Activated CD8-positive, alpha-beta memory T cell treated with anti-CD3 and anti-CD28 coated beads, Interleukin-2, amount 50 U/mL, for 24 hours (primary cell): ENCODE results near the gene TSPAN12.

ENCODE experiments used
- DNase-seq: peaks from one replicate; pipeline ENCODE4 v3.0.0-alpha.2; 2020; ENCODE audit errors: extremely low read depth

Gene TSPAN12

GRCh38 chr7:120843109-120843508, 14.8 kb downstream of the TSPAN12 start:
- no peak for DNase-seq

- DNase-seq = no peak
Measured at GRCh38 chr7:120842121-120842621, 15.8 kb downstream of the TSPAN12 start.

- no peak for DNase-seq
Measured at GRCh38 chr7:120841608-120842007, 16.3 kb downstream of the TSPAN12 start.

DNA sequence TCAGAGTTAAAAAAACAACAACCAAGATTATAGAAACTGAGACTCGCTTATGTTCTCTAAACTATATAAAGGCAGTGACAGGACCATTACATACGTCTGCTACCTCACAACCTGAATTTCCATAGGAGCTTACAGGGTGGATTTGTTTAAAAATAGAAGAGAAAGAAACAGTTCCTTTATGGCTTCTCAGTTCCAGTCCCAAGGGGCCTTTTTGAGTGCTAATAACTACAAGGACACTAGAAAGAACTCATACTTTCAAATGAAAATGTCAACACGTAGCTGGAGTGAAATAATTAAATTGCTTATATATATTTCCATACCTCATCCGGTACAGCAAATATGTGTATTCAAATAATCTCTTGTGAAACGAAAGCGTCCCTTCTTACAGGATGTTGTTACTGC, 19.7 kb downstream of the TSPAN12 start:
- DNase-seq = no peak

GRCh38 chr7:120837599-120837998, 20.3 kb downstream of the TSPAN12 start:
- DNase-seq = no peak

DNA sequence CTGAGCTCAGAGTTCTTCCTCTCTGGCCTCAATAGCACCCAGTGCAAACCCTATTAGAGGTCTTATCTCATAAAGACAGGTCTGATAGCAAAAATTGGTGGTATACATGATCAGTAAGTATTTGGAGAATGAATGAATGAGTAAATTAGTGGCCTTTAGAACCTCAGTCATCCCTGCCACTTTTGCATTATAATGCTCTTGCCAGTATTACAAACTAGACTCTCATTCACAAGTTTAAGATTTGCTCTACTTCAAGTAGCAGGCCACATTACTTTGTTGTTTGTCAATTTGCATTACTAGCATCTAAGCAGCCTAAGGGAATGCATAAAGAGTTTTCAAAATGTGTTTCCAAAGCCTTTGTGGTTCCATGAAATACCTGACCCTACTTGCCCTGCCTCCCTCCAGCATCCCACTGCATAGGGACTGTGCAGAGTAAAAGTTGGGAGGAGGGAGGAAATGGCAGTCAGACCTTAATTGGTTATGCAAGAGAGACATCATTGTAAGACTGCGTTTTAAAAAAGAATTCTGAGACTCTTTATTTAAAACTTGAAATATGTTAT, 21.3 kb downstream of the TSPAN12 start:
- no peak for DNase-seq

DNA sequence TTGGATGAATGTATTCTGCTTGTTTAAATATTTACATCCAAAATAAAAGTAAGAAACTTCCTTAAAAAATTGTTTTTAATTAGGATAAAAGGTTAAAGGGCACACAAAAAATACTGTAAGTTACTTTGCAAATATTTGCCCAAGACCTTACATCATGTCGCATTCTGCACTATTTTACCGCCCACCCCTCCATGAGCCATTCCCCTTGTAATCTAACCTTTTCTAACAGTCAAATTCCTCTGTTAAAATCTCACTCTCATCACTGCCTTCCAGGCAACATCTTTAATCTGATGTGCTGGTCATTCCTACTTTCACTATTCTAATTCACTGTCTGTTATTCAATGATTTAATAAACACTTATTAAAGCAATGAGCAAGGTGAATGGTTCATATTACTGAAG, 23.2 kb downstream of the TSPAN12 start:
- DNase-seq = no peak

GRCh38 chr7:120833546-120833945, 24.4 kb downstream of the TSPAN12 start:
- no peak for DNase-seq

DNA sequence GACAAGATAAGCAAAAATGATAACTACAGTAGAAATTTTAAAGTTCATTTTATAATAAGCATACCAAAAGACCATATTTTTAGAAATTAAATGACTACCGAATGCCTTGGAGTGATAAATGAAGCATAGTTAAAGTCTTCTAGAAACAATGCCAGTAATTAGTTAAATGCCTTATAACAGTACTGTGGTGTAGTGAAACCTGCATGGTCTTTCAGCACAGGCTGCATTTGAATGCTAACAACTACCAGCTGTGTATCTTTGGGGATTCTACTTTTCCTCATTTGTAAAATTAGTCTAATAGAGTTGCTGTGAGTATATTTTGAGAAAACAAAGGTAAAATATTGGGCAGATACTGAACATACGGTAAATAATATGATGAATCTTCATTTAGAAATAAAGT, 25.1 kb downstream of the TSPAN12 start:
- DNase-seq = no peak

DNA sequence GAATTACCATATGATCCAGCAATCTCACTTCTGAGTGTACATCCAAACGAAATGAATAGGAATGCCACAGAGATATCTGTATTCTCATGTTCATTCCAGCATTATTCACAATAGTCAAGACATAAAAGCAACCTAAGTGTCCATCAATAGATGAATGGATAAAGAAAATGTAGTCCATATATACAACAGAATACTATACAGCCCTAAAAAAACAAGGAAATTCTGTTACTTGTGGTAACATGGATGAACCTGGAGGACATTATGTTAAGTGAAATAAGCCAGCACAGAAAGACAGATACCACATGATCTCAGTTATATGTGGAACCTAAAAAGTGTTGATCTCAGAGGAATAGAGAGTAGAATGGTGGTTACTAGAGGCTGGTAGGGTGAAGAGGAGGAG, 26.7 kb downstream of the TSPAN12 start:
- DNase-seq = no peak

GRCh38 chr7:120829487-120829886, 28.5 kb downstream of the TSPAN12 start:
- DNase-seq = no peak

- no peak for DNase-seq
Measured at GRCh38 chr7:120828528-120828927, 29.4 kb downstream of the TSPAN12 start.

DNA sequence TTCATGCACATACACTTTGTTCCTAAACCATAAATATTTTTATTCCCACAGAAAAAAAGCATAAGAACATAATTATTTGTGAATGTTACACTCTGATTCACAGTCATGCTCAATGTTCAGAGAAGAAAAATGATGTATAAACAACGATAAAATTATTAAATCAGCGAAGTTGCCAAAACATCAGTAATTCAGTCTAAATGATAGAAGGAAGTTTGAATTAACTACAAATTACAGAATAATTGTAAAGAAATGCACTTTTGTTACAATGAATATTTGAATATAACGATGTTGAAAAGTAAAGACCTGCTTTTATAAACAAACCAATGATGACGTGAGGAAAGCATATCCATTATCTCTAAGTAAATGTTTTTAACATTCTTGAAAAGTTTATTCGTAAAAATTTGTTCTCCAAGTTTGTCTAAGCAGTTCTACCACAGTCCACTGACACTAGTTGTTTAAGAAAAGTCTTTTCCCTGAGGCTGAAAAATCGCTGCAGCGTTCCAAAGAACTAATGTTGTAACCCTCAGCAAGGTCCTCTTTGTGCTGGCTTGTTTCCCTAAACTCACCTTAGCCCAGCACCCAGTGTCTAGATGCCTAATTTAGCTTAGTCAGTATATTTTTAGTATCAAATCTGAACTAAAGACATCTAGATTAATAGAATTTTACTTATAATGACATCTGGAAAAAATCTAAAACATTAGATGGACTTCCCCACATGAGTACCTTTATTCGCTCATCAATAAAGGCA, 30.4 kb downstream of the TSPAN12 start:
- no peak for DNase-seq

DNA sequence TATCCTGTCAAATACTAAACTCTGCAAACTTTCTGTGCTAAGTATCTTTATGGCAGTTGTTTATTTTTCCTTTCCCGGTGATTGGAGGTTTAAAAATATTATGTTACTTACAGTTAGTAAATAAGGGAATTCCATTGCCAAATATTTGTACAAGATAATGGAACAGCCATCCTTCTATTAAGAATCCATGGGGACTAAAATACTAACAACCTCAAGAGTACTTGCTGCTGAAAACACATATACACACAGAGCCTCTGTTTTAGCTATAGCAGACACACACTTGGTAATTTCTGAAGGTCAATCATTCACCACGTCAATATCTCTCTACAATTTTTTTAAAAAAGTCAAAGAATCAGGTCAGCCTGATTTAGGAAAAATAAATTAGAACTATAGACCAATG, 32.4 kb downstream of the TSPAN12 start:
- no peak for DNase-seq

- no peak for DNase-seq
Measured at GRCh38 chr7:120825152-120825551, 32.8 kb downstream of the TSPAN12 start.

DNA sequence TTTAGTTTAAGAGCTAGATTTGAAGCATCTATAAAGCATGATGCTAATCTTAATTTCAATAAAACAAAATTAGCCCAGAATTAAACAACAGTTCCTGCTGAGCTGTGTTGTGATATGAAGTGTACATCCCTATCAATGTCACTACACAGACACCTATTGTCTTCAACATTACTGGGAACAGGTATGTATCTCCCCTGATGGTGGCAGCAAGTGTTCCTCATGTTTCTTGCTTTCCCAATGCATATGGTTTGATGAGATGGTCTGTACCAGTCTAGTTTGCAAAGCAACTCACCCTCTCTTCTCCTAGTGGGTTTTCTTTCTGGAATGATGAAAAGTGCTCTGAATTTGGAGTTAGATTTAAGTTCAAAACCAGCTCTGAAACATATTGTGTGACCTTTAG, 38.1 kb downstream of the TSPAN12 start:
- DNase-seq = no peak

GRCh38 chr7:120817851-120818250, 40.1 kb downstream of the TSPAN12 start:
- no peak for DNase-seq

DNA sequence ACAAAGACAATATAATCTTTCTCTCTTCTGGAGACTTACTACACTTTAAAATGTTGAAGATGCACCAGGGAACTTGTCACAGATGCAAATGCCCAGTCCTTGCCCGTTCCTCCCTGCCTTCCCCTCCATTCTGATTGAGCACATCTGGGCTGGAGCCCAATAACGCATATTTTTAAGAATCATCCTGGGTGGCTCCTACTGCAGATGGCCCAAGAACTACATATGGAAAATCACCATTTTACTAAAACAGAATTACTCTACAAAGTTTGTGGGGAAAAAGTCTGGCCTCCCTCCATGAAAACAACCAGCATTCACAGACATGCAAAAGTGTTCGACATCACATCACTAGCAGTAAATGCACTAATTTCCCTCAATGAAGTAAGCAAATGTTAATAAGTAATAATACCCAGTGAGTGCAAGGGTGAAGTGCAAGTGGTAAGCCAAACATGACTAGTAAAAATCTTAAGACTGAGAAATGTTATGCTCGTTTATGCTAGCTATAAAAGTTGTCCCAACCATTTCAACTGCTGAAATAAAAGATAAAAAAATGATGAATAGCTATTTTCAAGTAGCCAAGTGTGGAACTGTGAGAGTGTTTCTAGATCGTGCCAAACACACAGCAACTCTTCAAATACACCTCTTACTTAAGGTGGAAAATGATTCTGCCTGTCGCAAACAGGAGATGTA, 43.5 kb downstream of the TSPAN12 start:
- no peak for DNase-seq

GRCh38 chr7:120813546-120814252, 44.2 kb downstream of the TSPAN12 start:
- no peak for DNase-seq

GRCh38 chr7:120813089-120813488, 44.9 kb downstream of the TSPAN12 start:
- DNase-seq = no peak

GRCh38 chr7:120809260-120809659, 48.7 kb downstream of the TSPAN12 start:
- DNase-seq = no peak

- DNase-seq = no peak
Measured at GRCh38 chr7:120807390-120807789, 50.6 kb downstream of the TSPAN12 start.
